HG02938 (cell line): ENCODE data around the gene GFPT2.
"Not testable (repeated sequence)": the region's sequence is repeated elsewhere in the genome, so short reads cannot be mapped to it uniquely, and the experiment has no call there.

Source experiments
- ATAC-seq: cut with Tn5 transposase; IDR thresholded peaks from one replicate; pipeline ENCODE4 v1.9.1; 2021; ENCODE audit warnings: mild to moderate bottlenecking, moderate library complexity; ENCODE audit not compliant: unreplicated experiment

GFPT2 gene

DNA sequence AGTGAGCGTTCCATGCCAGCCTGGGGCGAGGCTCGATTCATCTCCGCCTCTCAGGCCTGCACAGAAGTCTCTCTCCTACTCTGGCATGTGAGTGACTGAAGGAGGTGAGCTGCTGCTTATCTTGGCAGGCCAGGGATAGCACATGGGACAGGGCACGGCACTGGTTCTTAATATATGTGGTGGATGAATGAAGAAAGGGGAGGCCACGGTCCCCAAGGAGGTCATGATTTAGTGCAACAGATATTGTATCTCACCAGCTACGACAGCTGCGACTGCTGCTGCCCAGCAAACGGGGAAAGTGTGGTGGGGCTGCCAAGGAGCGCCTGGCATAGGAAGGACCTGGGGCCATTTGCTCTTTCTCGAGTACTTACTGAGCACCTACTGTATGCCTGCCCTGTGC lies 41.9 kb downstream of the GFPT2 start:
- no peak for ATAC-seq

DNA sequence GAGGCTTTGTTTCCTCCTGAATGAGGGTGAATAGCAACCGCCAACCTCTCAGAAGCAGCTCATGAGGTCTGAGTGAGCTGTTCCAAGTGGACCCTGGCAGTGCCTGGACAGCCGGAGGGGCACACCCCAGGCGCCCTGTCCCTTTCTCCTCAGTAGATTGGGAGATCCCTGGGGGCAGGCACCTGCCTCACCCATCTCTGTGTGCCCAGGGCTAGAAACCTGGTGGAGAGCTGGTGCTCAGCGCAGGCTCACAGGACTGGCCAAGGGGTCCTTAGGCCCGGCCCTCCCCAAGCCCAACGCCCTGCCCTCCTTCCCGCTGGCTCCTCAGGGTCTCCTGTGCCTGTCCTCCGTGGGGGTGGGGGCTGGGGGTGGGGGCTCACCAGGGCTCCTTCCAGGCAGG lies 46.3 kb downstream of the GFPT2 start:
- no peak for ATAC-seq

GRCh38 chr5:180305481-180305880 lies 47.7 kb downstream of the GFPT2 start:
- no peak for ATAC-seq

- ATAC-seq: no peak
Observed at GRCh38 chr5:180304431-180305375, 48.4 kb downstream of the GFPT2 start.

GRCh38 chr5:180304016-180304292 lies 49.2 kb downstream of the GFPT2 start:
- no peak for ATAC-seq

DNA sequence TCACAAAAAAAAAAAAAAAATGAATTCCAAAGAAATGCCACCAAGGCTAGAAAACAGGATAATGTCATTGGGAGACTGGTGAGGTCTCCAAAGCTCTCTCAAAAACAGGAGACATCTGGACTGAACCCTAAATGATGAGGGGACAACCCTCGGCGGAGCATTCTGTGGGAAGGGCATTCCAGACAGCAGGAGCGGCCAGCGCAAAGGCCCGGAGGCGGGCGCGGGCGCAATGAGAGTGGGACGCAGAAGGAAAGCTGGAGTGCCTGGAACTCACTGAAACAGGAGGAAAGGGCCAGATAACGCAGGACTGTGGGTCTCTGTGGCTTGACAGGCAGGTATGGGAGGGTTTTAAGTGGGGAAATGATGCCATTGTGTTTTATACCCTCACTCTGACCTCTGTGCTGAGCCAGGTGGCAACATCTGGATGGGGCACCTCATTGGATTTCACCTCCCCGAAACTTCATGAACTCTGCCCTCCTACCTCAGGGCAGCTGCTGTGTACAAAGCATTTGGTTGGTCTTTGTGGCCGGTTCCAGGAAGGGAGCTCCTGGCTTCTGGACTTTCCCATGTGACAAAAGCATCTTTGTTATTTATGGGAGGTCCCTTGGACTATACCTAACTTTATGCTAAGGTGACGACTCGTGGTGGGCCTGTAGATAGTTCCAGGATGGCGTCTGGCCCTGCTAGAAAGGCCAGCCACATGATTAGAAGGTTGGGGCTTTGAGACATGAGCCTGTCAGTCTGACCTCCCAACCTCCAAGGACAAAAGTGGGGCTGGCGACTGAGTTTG lies 49.7 kb downstream of the GFPT2 start:
- ATAC-seq: no peak

DNA sequence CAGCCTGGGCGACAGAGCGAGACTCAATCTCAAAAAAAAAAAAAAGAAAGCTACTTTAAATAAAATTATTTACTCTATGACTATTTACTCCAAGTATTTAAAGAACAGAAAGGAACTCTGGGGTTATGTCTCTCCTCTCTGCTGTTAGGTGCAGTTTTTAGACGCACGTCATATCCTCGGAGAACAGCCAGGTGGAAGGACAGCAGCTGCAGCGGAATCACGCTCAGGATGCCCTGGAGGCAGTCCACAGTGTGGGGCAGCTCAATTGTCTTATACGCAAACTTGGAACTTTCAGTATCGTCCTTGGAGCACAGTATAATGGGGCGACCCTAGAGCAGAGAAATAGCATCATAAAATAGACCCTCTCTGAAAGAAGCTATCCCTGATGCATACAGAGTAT lies 50.9 kb downstream of the GFPT2 start:
- no peak for ATAC-seq

DNA sequence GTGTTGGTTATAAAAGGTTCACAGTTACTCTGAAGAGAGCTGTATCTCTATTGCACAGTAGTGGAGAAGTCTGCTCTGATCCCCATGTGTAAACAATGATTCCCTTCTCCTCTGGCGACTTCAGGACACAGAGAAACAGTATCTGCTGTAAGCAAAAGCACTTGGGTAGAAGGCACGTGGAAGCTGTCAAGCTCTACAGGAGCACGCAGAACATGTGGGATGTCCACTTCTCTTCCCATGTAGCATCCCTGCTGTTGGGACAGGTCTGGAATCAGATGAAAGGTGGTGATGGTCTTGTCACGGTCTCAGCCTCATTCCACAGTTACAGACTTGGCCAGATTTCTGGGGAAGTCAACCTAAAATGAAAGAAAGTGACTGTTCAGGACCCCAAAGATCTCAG lies 51.9 kb downstream of the GFPT2 start:
- no peak for ATAC-seq

DNA sequence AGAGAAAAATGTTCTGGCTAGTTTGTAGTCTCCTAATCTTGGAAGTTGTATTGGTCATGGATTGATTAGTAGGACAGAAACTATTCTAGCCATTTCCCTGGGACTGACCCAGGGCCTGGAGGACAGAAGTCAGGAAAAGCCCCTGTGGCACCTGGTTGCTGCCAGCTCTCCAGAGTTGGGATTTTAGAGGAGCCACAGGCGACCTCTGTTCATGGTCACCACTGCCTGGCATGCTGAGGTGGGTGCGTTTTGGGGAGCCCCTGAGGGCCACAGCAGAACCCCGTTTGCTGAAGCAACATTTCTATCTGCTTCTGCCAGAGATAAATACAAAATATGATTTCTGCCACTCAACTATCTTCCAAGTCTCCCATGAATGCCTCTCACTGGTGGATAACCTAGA lies 53.6 kb downstream of the GFPT2 start:
- no peak for ATAC-seq

- ATAC-seq: not testable (repeated sequence)
Observed at GRCh38 chr5:180299014-180299413, 54.1 kb downstream of the GFPT2 start.

GRCh38 chr5:180297587-180298282 lies 55.4 kb downstream of the GFPT2 start:
- ATAC-seq: no peak

- ATAC-seq: no peak
Observed at GRCh38 chr5:180296771-180297170, 56.4 kb downstream of the GFPT2 start.

GRCh38 chr5:180294913-180295555 lies 58.1 kb downstream of the GFPT2 start:
- no peak for ATAC-seq

- no peak for ATAC-seq
Observed at GRCh38 chr5:180294411-180294810, 58.7 kb downstream of the GFPT2 start.

GRCh38 chr5:180291943-180292831 lies 60.9 kb downstream of the GFPT2 start, which contains the start of gene MAPK9:
Gene MAPK9 (minus strand): TSS chr5:180292083. CDS start chr5:180280561, 11,522 bp downstream.
- peak; percentile 73 for ATAC-seq

DNA sequence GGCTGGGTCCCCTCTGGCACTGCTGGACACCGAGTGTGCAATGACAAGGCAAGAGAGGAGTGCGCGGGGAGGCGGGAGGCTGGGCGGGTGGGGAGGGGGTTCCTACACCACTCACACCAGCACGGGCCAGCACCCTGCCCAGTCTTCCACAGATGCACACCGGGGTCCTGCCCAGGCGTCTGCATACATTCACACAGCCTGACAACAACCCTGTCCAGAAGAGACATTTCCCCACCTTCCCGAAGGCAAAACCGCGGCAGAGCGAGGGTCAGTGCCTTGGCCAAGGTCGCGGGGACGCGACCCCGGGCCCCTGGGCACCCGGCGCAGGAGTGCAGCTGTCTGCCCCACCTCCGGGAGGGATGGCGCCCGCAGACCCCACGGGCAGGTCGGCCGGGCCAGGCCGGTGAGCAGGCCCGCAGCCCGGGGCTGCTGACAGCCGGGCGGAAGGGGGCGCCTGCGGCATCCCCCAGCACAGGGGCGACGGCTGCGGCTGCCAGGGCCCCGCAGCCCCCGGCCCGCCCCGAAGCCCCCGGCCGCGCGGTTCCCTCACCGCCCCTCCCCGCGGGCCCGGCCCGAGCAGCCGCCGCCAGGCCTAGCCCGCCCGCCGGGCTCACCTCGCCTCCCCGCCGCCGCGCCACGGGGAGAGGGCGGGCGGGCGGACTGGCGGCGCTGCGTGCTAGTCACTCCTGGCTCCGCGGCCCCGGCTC lies 61.7 kb downstream of the GFPT2 start:
- peak; percentile 33 for ATAC-seq

GRCh38 chr5:180290568-180291233 lies 62.4 kb downstream of the GFPT2 start:
- ATAC-seq: no peak

DNA sequence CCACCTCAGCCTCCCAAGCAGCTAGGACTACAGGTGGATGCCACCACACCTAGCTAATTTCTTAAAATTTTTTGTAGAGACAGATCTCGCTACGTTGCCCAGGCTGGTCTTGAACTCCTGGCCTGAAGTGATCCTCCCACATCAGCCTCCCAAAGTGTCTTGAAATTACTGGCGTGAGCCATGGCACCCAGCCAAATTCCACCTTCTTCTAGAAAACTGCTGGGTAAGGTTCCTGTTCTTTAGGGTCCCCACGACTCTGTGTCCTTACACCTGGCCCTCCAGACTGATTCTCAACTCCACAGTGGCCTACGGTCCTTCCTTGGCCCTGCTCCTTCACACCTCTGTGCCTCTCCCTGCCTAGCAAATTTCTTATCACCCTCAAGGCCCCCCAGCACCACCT lies 63.2 kb downstream of the GFPT2 start:
- no peak for ATAC-seq

DNA sequence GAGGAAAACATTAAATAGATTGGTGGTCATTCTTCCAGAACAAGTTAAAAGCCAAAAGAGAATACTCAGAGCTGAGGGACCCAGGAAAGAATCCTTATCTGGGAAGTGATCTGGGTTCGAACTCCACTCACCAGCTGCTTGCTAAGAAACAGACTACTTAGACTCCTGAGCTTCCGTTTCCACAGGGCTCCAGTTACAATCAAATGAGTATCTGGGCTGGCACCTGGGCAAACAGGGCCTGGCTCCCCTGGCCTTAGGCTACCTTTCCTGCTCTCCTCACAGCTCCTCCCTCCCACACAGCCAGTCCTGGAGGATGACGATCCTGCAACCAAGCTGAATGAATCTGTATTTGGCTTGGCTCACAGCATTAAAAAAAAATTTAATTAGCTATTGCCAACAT lies 63.7 kb downstream of the GFPT2 start:
- ATAC-seq: no peak
